ENCODE measurements around the gene COL6A5. TPM values are rescaled to one million over a fixed set of nuclear protein-coding genes. Genes with fewer than 3 reads are reported as not detected.

Gene COL6A5
- total RNA-seq, 1 donor from 2014 or later = not detected

GRCh38 chr3:130490241-130490640 lies 144.8 kb downstream of the COL6A5 start:
- ChIA-PET CTCF (no interaction called here), POLR2A (no interaction called here)
- Mint-ChIP-seq H3K9me3 (peaks cover 2% of the 10 kb centered on the region), H3K36me3 (ENCODE audit: low read depth) (no peaks in the 10 kb centered on the region), H3K4me3 (no peak overlapping the region), H3K27me3 (no peaks in the 10 kb centered on the region), H3K27ac (no peak overlapping the region), H3K4me1 (no peaks in the 10 kb centered on the region)
- ATAC-seq (ENCODE audit: low read depth) (no peak), DNase-seq (no peak)
- intact Hi-C loops (cut with micrococcal nuclease) = no loop called here
- TF ChIP-seq CTCF (IDR thresholded peaks at IDR 0.05) = no peak

GRCh38 chr3:130491431-130491830 lies 146.0 kb downstream of the COL6A5 start:
- Mint-ChIP-seq H3K27me3 (no peaks in the 10 kb centered on the region), H3K27ac (no peak overlapping the region), H3K4me3 (no peak overlapping the region), H3K9me3 (peaks cover 2% of the 10 kb centered on the region), H3K4me1 (no peaks in the 10 kb centered on the region), H3K36me3 (ENCODE audit: low read depth) (no peaks in the 10 kb centered on the region)
- ChIA-PET CTCF (no interaction called here), POLR2A (no interaction called here)
- no peak for TF ChIP-seq CTCF (IDR thresholded peaks at IDR 0.05)
- intact Hi-C loops (cut with micrococcal nuclease) = no loop called here
- ATAC-seq (ENCODE audit: low read depth) = no peak
- no peak for DNase-seq

- Mint-ChIP-seq H3K4me1 (no peaks in the 10 kb centered on the region), H3K36me3 (ENCODE audit: low read depth) (no peaks in the 10 kb centered on the region), H3K27ac (no peak overlapping the region), H3K9me3 (no peaks in the 10 kb centered on the region), H3K4me3 (no peak overlapping the region), H3K27me3 (no peaks in the 10 kb centered on the region)
- ChIA-PET POLR2A (no interaction called here), CTCF (no interaction called here)
- no peak for ATAC-seq (ENCODE audit: low read depth)
- intact Hi-C loops (cut with micrococcal nuclease) = no loop called here
- no peak for TF ChIP-seq CTCF (IDR thresholded peaks at IDR 0.05)
- DNase-seq = no peak
Observed at GRCh38 chr3:130504701-130505100, 159.2 kb downstream of the COL6A5 start.

GRCh38 chr3:130506031-130506430 lies 160.6 kb downstream of the COL6A5 start:
- ChIA-PET CTCF (no interaction called here), POLR2A (no interaction called here)
- ATAC-seq (ENCODE audit: low read depth) (no peak), DNase-seq (no peak)
- H3K36me3 Mint-ChIP-seq (ENCODE audit: low read depth) = no peaks in the 10 kb centered on the region
- H3K4me1 Mint-ChIP-seq = no peaks in the 10 kb centered on the region
- H3K27ac Mint-ChIP-seq = no peak overlapping the region
- no peaks in the 10 kb centered on the region for H3K27me3 Mint-ChIP-seq
- intact Hi-C loops (cut with micrococcal nuclease) = no loop called here
- no peak overlapping the region for H3K4me3 Mint-ChIP-seq
- no peaks in the 10 kb centered on the region for H3K9me3 Mint-ChIP-seq
- TF ChIP-seq CTCF (IDR thresholded peaks at IDR 0.05) = no peak

- intact Hi-C loops (cut with micrococcal nuclease) = no loop called here
- CTCF ChIA-PET = no interaction called here
- H3K4me1 Mint-ChIP-seq = no peaks in the 10 kb centered on the region
- ATAC-seq (ENCODE audit: low read depth) = no peak
- H3K4me3 Mint-ChIP-seq = no peak overlapping the region
- no peak for DNase-seq
- H3K36me3 Mint-ChIP-seq (ENCODE audit: low read depth) = no peaks in the 10 kb centered on the region
- no peak for TF ChIP-seq CTCF (IDR thresholded peaks at IDR 0.05)
- peaks cover 4% of the 10 kb centered on the region for H3K27me3 Mint-ChIP-seq
- no peaks in the 10 kb centered on the region for H3K9me3 Mint-ChIP-seq
- no peak overlapping the region for H3K27ac Mint-ChIP-seq
- POLR2A ChIA-PET = no interaction called here
Observed at GRCh38 chr3:130507746-130508145, 162.3 kb downstream of the COL6A5 start.
